Measurements from ENCODE around the gene EYA2.
"Not testable (repeated sequence)": the region's sequence is repeated elsewhere in the genome, so short reads cannot be mapped to it uniquely, and the experiment has no call there.

Gene EYA2

DNA sequence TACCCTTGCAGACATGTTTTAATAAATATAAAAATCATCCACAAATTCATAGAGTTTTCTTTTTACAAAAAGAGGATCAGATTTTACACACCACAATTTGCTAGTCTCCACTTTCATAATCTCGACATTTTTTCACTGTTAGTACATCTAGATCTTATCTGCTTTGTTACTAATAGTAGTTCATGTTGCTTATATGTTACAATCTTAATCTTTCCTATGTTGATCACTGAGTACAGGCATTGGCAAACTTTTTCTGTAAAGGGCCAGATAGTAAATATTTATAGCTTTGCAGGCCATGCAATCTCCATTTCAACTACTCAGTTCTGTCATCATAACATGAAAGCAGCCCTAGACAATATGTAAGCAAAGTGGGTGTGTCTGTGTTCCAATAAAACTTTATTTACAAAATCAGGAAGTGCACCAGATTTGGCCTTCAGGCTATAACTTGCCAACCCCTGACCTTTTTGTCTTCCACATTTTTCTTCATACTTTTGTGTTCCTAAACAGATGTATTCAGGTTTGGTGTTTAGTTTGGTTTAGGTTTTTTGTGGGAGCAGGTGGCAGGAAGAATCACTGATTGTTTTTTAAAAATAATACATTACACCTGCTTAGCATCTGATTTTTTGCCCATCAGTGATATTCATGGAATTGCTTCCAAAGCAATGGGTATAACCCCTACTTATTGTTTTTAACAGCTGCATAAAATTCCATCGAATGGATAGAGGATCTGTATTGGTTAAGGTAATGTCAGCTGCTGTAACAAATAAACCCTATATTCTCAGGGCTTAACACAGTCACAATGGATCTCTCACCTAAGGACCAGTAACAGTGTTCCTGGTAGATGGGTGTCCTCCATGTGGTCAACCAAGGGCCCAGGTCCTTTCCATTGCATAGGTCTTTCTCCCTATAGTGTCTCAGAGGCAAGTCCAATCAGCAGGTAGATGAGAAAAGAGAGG, 61.2 kb downstream of the EYA2 start:
- no peak for DNase-seq (ENCODE audit: low read depth)
- H3K4me3 ChIP-seq (ENCODE audit: low read depth, low read length), result no peak overlapping the region
- TF ChIP-seq, protein P1, sequence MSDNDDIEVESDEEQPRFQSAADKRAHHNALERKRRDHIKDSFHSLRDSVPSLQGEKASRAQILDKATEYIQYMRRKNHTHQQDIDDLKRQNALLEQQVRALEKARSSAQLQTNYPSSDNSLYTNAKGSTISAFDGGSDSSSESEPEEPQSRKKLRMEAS (IDR thresholded peaks at IDR 0.05; ENCODE audit: low read depth, low read length), result no peak
- TF ChIP-seq POLR2A (IDR thresholded peaks at IDR 0.05; ENCODE audit: extremely low read depth, insufficient read length) (no peak), MYC (IDR thresholded peaks at IDR 0.05; ENCODE audit: low read depth, low read length) (no peak)
- TF ChIP-seq, protein P2, sequence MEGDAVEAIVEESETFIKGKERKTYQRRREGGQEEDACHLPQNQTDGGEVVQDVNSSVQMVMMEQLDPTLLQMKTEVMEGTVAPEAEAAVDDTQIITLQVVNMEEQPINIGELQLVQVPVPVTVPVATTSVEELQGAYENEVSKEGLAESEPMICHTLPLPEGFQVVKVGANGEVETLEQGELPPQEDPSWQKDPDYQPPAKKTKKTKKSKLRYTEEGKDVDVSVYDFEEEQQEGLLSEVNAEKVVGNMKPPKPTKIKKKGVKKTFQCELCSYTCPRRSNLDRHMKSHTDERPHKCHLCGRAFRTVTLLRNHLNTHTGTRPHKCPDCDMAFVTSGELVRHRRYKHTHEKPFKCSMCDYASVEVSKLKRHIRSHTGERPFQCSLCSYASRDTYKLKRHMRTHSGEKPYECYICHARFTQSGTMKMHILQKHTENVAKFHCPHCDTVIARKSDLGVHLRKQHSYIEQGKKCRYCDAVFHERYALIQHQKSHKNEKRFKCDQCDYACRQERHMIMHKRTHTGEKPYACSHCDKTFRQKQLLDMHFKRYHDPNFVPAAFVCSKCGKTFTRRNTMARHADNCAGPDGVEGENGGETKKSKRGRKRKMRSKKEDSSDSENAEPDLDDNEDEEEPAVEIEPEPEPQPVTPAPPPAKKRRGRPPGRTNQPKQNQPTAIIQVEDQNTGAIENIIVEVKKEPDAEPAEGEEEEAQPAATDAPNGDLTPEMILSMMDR (IDR thresholded peaks at IDR 0.05; ENCODE audit: low read depth, low read length), result no peak

DNA sequence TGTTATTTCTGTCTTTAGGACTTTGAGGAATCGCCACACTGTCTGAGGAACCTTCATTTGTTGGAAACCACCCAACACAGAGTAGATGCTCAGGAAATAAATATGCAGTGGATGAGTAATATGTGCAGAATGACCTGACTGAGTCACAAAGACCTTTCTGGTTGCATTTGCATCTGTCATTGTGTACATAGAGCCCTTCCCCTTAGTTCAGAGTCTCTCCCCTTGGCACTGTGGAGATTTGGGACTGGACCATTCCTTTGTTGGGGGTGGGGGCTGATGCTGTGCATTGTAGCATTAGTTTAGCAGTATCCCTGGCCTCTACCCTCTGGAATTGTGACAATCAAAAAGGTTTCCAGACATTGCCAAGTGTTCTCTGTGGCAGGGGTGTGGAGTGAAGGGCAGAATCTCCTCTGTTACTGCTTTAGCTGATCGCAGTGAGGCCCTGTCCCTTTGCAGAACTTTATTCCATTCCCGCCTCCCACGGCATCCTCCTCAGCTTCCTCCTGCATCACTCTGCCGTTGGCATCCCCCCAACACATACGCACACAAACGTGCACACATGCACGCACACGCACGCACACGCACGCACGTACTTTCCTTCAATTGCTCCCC, 64.5 kb downstream of the EYA2 start:
- H3K4me3 ChIP-seq (ENCODE audit: low read depth, low read length), result no peak overlapping the region
- TF ChIP-seq, protein P2 (IDR thresholded peaks at IDR 0.05; ENCODE audit: low read depth, low read length), result no peak
- TF ChIP-seq, protein P1 (IDR thresholded peaks at IDR 0.05; ENCODE audit: low read depth, low read length), result no peak
- TF ChIP-seq POLR2A (IDR thresholded peaks at IDR 0.05; ENCODE audit: extremely low read depth, insufficient read length) (no peak), MYC (IDR thresholded peaks at IDR 0.05; ENCODE audit: low read depth, low read length) (no peak)
- DNase-seq (ENCODE audit: low read depth), result no peak

DNA sequence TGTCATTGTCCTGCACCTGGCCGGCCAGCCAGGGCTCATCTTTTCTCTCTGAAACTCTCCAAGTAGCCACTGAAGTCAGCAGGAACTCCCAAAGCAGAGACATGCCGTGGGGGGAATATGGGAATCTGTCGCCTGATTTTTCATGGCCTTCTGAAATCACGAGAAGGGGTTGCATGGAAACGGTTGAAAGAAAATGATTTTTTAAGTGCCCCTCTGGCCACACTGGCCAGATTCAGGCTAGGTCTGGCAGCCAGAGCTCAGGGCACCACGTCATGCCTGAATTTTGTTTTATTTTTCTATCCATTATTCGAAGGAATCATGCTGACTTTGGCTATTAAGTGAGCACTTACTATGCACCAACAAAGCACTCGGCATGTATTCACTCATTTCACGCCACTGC, 65.2 kb downstream of the EYA2 start:
- no peak for TF ChIP-seq POLR2A (IDR thresholded peaks at IDR 0.05; ENCODE audit: extremely low read depth, insufficient read length)
- no peak for TF ChIP-seq MYC (IDR thresholded peaks at IDR 0.05; ENCODE audit: low read depth, low read length)
- TF ChIP-seq, protein P1 (IDR thresholded peaks at IDR 0.05; ENCODE audit: low read depth, low read length), result no peak
- TF ChIP-seq, protein P2 (IDR thresholded peaks at IDR 0.05; ENCODE audit: low read depth, low read length), result no peak
- no peak for DNase-seq (ENCODE audit: low read depth)
- no peak overlapping the region for H3K4me3 ChIP-seq (ENCODE audit: low read depth, low read length)

DNA sequence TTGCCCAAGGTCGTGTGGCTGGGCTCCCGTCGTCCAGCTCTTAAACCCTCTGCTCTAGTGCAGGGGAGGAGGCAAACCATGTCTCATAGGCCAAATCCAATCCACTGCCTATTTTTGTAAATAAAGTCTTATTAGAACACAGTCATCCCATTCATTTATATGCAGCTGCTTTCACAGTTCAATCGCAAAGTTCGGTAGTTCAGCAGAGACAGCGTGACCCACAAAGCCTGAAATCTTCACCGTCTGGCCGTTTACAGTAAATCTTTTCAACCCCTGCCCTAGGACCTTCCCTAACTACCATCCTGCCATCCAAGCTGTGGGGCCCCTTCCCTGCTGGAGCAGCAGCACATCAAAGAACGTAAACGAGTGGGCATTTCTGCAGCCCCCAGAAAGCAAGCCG, 65.9 kb downstream of the EYA2 start:
- DNase-seq (ENCODE audit: low read depth), result no peak
- H3K4me3 ChIP-seq (ENCODE audit: low read depth, low read length), result no peak overlapping the region
- TF ChIP-seq, protein P2 (IDR thresholded peaks at IDR 0.05; ENCODE audit: low read depth, low read length), result no peak
- TF ChIP-seq, protein P1 (IDR thresholded peaks at IDR 0.05; ENCODE audit: low read depth, low read length), result no peak
- TF ChIP-seq MYC (IDR thresholded peaks at IDR 0.05; ENCODE audit: low read depth, low read length), result no peak
- TF ChIP-seq POLR2A (IDR thresholded peaks at IDR 0.05; ENCODE audit: extremely low read depth, insufficient read length), result no peak

DNA sequence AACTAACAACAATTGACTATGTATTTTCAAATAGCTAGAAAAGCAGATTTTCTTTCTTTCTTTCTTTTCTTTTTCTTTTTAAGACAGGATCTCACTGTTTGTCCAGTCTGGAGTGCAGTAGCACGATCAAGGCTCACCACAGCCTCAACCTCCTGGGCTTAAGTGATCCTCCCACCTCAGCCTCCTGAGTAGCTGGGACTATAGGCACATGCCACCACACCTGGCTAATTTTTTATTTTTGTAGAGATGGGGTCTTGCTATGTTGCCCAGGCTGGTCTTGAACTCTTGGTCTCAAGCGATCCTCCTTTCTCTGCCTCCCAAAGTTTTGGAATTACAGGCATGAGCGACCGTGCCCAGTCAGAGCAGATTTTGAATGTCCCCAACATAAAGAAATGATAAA, 67.3 kb downstream of the EYA2 start:
- not testable (repeated sequence) for H3K4me3 ChIP-seq (ENCODE audit: low read depth, low read length); DNase-seq (ENCODE audit: low read depth)

DNA sequence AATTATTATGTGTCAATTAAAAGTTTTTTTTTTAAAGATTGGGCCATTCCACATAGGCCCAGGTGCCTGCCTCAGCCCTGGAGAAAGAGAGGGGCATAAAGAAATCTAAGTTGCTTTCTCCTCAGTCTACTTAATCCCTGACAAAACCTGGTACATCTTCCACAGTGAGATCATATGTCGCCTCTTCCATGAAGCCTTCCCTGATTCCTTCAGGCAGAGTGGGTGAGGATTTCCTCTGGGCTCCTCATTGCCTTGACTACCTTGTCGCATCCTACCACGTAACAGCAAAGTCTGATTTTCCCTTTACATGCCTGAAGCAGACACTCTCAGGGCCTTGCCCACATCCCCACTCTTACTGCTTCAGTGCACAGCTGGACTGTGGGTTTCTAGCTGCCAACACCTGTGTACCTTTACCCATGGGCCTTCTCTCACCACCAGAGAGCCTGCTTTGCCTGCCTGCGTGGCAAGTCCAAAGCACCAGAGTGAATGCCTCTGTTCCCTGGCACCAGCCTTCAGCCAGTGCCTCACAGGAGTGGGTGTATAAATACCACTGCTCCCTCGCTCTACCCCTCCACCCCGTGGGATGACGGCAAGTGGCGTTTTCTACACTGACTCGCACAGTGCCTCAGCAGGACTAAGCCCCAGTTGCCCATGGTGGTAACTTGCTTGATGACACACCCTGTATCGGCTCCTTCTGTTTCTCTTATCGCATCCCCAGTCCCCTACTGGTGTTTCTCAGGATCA, 68.0 kb downstream of the EYA2 start:
- H3K4me3 ChIP-seq (ENCODE audit: low read depth, low read length), result no peak overlapping the region
- TF ChIP-seq POLR2A (IDR thresholded peaks at IDR 0.05; ENCODE audit: extremely low read depth, insufficient read length) (no peak), MYC (IDR thresholded peaks at IDR 0.05; ENCODE audit: low read depth, low read length) (no peak)
- TF ChIP-seq, protein P1 (IDR thresholded peaks at IDR 0.05; ENCODE audit: low read depth, low read length), result no peak
- TF ChIP-seq, protein P2 (IDR thresholded peaks at IDR 0.05; ENCODE audit: low read depth, low read length), result no peak
- DNase-seq (ENCODE audit: low read depth), result no peak

All from NB4 (cell line).